Measurements from ENCODE around the gene KIF25.

- TF ChIP-seq CTCF (conservative IDR thresholded peaks at IDR 0.05; ENCODE audit: low read length) (no peak), EZH2phosphoT487 (IDR thresholded peaks at IDR 0.05; ENCODE audit: borderline replicate concordance) (no peak)
Measured at GRCh38 chr6:168021581-168021980, 24.1 kb downstream of the KIF25 start.

Data from Loucy (cell line).